ENCODE data around the gene BTBD6. TPM values are rescaled to one million over a fixed set of nuclear protein-coding genes. Genes with fewer than 3 reads are reported as not detected.

The BTBD6 gene
- total RNA-seq, 1 donor from 2014 or later, result 51.3 TPM

GRCh38 chr14:105255021-105255507 is 6.7 kb downstream of the BTBD6 start:
- intact Hi-C loops (cut with DNase I), result no loop called here
- Histone ChIP-seq H3K36me3 (peaks cover 21% of the 10 kb centered on the region), H3K4me1 (no peaks in the 10 kb centered on the region), H3K9me3 (no peaks in the 10 kb centered on the region), H3K27me3 (no peaks in the 10 kb centered on the region), H3K27ac (no peak overlapping the region), H3K4me3 (no peak overlapping the region)
- no peak for ATAC-seq
- TF ChIP-seq CTCF (IDR thresholded peaks at IDR 0.05), result no peak
- peak; percentile 50 for DNase-seq

GRCh38 chr14:105256292-105256960 is 8.1 kb downstream of the BTBD6 start:
- no peaks in the 10 kb centered on the region for H3K4me1 ChIP-seq
- no peak overlapping the region for H3K27ac ChIP-seq
- no peak for ATAC-seq
- no peak for DNase-seq
- no peaks in the 10 kb centered on the region for H3K27me3 ChIP-seq
- intact Hi-C loops (cut with DNase I), result no loop called here
- peaks cover 19% of the 10 kb centered on the region for H3K36me3 ChIP-seq
- no peak overlapping the region for H3K4me3 ChIP-seq
- H3K9me3 ChIP-seq, result no peaks in the 10 kb centered on the region
- TF ChIP-seq CTCF (IDR thresholded peaks at IDR 0.05), result no peak

DNA sequence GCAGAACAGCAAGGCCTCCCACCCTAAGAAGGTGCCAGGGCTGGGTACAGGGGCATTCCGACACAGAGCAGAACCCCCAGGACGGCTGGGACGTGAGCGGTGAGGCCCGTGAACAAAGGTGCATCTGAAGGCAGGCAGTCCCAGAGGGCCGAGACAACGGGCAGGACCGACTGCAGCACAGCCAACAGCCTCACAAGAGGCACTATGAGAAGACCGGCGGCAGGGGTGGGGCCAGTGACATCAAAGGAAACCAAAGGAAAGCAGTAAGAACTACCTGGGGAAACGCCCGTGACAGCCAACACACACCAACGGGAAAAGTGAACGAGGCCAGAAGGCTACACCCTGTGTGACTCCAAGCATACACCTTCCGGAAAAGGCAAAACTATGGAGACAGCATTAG is 9.1 kb downstream of the BTBD6 start:
- TF ChIP-seq CTCF (IDR thresholded peaks at IDR 0.05), result no peak
- DNase-seq, result peak; percentile 38

GRCh38 chr14:105258846-105259245 is 10.5 kb downstream of the BTBD6 start:
- no peak for TF ChIP-seq CTCF (IDR thresholded peaks at IDR 0.05)
- Histone ChIP-seq H3K9me3 (no peaks in the 10 kb centered on the region), H3K36me3 (peaks cover 15% of the 10 kb centered on the region), H3K4me1 (no peaks in the 10 kb centered on the region), H3K27me3 (no peaks in the 10 kb centered on the region), H3K27ac (no peak overlapping the region), H3K4me3 (no peak overlapping the region)
- peak; percentile 65 for DNase-seq
- intact Hi-C loops (cut with DNase I), result no loop called here
- ATAC-seq, result no peak

More for the DNA sequence above, 9.1 kb downstream of the BTBD6 start:
- H3K4me1 ChIP-seq, result no peaks in the 10 kb centered on the region
- no peaks in the 10 kb centered on the region for H3K27me3 ChIP-seq
- peaks cover 8% of the 10 kb centered on the region for H3K36me3 ChIP-seq
- H3K27ac ChIP-seq, result no peak overlapping the region
- H3K4me3 ChIP-seq, result no peak overlapping the region
- no peaks in the 10 kb centered on the region for H3K9me3 ChIP-seq
- intact Hi-C loops (cut with DNase I), result no loop called here
- no peak for ATAC-seq

GRCh38 chr14:105260959-105261358 is 12.6 kb downstream of the BTBD6 start:
- TF ChIP-seq CTCF (IDR thresholded peaks at IDR 0.05), result no peak
- DNase-seq (peak; percentile 48), ATAC-seq (no peak)
- H3K4me1 ChIP-seq, result no peaks in the 10 kb centered on the region
- no peak overlapping the region for H3K27ac ChIP-seq
- H3K36me3 ChIP-seq, result peaks cover 17% of the 10 kb centered on the region
- H3K9me3 ChIP-seq, result no peaks in the 10 kb centered on the region
- intact Hi-C loops (cut with DNase I), result no loop called here
- H3K27me3 ChIP-seq, result no peaks in the 10 kb centered on the region
- no peak overlapping the region for H3K4me3 ChIP-seq

All from upper lobe of right lung (tissue), 1 donor.